Measurements from ENCODE around the gene PLIN5.

Gene PLIN5

DNA sequence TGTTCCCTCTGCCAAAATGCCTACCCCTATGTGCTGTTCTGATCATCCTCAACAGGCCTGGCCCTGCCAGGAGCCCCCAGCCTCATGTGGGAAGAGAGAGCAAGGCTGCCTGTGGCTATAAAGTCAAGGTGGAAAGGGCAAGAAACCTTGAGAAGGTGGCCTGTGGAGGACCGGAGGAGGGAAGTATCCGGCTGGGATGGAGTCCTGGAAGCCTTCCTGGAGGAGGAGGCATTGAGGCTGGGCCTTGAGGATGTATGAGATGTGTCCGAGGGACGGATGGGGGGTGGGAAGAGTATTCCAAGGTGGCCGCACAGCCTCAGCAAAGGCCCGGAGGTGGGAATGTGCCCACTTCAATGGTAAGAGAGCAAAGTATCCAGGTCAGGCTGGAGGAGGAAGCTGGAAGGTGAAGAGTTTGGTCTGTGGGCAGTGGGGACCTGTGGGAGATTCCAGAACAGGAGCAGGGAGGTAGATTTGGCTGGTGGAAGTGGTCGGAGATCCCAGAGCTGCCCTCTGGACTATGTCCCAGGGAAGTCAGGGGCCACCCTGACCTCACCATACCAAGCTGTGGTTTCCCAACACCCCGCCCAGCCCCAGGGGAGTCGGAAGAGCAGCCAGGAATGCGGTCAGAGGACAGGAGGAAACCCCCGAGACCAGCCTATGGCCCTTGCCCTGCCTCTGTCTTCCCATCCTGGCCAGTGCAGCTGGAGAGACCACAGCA, 13.7 kb downstream of the PLIN5 start:
- no peak for DNase-seq

GRCh38 chr19:4519521-4520277, 15.3 kb downstream of the PLIN5 start:
- DNase-seq: no peak

DNA sequence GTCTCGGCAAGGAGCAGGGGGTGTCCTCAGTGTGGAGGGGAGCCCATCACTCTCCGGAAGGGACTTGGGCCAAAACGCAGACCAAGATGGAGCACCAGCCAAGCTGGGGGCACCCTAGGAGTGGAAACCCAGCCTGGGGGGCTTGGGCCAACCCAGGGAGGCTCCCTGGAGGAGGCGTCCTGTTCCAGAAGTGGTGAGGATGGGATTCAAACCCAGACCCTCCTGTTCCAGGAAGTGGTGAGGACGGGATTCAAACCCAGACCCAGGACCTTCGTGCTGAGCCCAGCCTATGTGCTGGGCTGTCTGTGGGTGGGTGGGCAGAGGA, 15.9 kb downstream of the PLIN5 start:
- DNase-seq: no peak

DNA sequence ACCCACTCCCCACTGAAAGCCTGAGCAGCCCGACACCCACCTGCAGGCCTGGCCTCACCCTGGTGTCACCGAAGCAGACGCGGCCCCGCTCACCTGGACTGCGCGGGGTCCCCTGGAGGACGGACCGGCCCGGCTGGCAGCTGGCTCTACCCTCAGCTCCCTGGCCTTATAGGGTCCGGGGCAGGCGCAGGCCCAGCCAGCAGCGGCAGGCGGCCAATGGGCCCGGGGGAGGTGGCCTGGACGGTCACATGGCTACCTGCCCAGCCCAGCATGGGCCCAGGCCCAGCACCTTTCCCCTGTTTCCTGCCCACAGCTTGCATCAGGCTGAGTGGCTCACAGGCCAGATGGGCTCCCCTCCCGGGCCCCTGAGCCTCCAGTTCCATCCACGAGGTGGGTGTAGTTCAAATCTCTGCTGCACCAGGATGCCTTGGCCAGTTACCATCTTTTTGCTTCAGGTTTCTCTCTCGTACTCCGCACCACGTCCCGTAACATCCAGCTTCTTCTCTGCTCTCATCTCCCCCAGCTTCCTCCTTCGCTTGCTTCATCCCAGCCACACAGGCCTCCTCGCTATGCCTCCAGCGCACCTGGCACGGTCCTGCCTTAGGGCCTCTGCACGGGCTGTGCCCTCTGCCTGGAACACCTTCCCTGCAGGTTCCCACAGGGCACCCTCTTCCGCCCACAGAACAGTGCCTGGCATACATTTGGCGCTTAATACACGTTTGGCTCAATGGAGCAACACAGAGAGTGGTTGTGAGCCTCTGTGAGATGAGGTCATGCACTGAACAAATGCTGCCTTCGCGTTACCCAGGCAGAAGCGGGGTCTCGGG, 16.5 kb downstream of the PLIN5 start, which contains the start of gene PLIN4:
Gene PLIN4, minus strand, starts transcription at position 142 of the 827 bp plus-strand sequence. CDS start 214 bp downstream, outside the sequence.
- DNase-seq: no peak

- DNase-seq: no peak
These were observed 17.5 kb downstream of the PLIN5 start for GRCh38 chr19:4517451-4518057.

GRCh38 chr19:4516939-4517300, 18.1 kb downstream of the PLIN5 start:
- no peak for DNase-seq

GRCh38 chr19:4516199-4516938, 18.7 kb downstream of the PLIN5 start:
- DNase-seq: no peak

- no peak for DNase-seq
These were observed 19.3 kb downstream of the PLIN5 start for GRCh38 chr19:4515732-4516131.

- no peak for DNase-seq
These were observed 21.8 kb downstream of the PLIN5 start for GRCh38 chr19:4513248-4513647.

- DNase-seq: no peak
These were observed 23.0 kb downstream of the PLIN5 start for GRCh38 chr19:4512070-4512469.

DNA sequence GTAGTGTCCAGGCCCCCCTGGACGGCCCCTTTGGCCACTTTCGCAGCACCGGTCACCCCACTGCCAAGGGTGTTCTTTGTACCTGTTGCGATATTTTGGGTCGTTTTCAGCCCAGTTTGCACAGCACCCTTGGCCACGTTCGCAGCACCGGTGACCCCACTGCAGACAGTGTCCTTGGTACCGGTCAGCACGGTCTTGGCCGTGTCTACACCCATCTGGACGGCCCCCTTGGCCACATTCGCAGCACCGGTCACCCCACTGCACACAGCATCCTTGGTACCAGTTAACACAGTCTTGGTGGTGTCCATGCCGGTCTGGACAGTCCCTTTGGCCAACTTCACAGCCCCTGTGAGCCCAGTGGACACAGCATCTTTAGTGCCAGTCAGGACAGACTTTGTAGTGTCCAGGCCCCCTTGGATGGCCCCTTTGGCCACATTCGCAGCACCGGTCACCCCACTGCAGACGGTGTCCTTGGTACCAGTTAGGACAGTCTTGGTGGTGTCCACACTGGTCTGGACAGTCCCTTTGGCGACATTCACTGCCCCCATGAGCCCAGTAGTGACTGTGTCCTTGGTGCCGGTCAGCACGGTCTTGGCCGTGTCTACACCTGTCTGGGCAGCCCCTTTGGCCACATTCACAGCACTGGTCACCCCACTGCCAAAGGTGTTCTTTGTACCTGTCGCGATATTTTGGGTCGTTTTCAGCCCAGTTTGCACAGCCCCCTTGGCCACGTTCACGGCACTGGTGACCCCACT, 23.5 kb downstream of the PLIN5 start:
- no peak for DNase-seq

- no peak for DNase-seq
These were observed 24.4 kb downstream of the PLIN5 start for GRCh38 chr19:4510435-4511255.

DNA sequence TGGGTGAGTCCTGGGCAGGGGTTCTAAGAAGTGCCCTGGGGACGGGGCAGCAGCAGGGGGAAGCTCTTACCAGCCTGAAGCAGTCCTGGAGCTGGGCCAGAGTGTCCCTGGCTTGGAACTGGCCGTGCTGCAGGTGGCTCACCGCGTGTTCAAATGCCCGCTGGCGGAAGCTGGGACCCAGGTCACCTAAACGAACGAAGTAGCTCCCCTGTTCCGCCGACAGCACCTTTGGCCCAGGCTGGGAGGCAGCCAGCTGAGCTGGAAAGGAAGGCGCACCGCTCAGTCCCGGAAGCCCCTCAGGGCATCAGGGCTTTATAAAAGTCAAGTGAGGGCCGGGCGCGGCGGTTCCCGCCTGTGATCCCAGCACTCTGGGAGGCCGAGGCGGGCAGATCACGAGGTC, 26.3 kb downstream of the PLIN5 start:
- no peak for DNase-seq

GRCh38 chr19:4507804-4508203, 27.2 kb downstream of the PLIN5 start:
- DNase-seq: no peak

- no peak for DNase-seq
These were observed 27.9 kb downstream of the PLIN5 start for GRCh38 chr19:4507150-4507452.

DNA sequence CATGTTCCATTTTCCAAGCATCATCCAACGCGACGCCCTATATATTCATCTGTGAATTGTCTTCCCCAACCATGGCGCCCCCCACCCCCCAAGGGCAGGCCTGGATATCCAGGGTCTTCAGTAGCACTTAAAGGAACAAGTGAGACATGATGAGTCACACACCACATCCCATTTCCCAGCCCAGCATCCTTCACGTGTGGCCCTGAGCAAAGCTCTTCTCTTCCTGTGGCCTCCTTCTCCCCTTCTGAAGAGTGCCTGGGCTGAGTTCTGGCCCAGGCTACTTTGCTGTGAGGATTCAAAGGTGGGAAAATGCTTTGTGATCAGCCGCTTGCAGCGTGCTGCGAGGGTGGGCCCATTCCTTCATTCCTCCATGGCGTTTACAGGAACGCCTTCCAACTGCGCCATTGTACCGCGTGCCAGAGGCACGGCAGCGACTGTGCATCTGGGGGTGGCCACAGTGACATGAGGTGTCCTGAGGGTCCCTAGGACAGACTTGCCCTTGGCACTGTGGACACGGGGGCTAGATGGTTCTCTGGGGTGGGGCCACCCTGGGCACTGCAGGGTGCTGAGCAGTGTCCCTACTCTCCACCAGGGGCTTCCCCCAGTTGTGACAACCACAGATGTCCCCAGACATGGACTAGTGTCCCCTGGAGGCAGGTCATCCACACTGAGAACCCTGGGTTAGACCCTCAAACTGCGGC, 28.4 kb downstream of the PLIN5 start:
- no peak for DNase-seq

DNA sequence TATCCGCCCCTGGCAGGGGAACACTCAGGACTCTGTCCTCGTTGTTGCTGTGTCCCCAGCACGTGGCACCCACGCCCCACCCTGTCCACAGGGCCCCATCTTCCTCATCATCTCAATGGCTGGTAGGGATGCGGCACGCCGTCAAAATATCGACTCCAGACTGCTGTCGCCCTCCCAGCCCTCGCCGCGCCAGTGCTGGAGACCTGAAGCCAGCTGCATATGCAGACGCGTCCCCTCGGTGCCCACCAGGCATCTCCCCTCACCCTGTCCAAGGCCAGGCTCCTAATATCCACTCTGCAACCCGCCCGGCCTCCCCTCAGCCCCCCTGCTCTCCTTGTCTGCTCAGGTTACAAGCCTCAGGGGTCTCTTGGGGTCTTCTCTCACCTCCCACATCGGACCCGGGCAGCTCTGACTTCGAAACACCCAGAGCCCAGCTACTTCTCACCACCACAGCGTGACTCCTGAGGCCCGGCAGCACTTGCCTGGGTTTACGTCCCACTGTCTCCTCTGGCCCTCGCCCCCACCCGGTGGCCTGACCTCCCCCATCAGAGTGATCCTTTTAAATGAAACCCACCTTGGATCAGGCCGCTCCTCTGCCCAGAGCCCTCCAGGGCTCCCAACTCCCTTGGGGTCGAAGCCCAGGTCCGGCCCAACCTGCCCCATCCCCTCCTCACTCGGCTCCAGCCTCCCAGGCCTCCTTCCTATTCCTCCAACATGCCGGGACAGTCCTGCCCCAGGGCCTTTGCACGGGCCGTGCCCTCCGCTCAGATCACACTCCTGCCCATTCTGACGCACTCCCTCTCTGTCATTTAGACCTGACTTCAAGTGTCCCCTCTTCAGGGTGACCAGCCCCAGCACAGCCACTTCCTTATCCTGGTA, 29.2 kb downstream of the PLIN5 start:
- DNase-seq: no peak

GRCh38 chr19:4504891-4505569, 30.0 kb downstream of the PLIN5 start:
- DNase-seq: no peak

DNA sequence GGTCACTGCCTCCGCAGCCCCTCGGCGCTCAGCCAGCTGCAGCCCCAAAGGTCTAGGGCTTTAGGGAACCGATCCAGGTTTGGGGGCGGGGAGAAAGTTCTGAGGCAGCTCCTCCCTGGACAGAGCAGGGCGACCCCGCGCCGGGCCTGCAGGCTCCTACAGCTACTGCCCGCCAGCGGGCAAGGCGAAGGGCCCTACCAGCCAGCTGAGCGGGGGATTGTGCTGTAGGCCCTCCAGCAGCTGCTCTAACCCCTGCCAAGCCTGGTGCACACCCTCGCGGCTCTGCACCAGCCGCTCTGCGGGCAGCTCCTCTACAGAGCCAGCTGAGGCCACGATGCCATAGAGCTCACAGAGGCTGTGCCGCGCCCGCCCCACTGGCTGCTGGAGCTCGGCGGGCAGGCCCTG, 30.7 kb downstream of the PLIN5 start:
- no peak for DNase-seq

All from stimulated activated CD4-positive, alpha-beta T cell treated with anti-CD3 and anti-CD28 coated beads, Interleukin-1b, Interleukin-23, amount 100 ng/mL, for 48 hours (primary cell).